ENCODE measurements around the gene GORASP1. TPM values are rescaled to one million over a fixed set of nuclear protein-coding genes. Genes with fewer than 3 reads are reported as not detected.

GORASP1 gene
- polyA plus RNA-seq, 1 donor from 2014 or later: 55.6 TPM

GRCh38 chr3:39079530-39079929 lies 27.9 kb downstream of the GORASP1 start:
- no peak overlapping the region for H3K4me3 ChIP-seq (ENCODE audit: low read length)
- H3K36me3 ChIP-seq (ENCODE audit: insufficient read depth, low read length): peaks cover 7% of the 10 kb centered on the region
- H3K9me2 ChIP-seq (ENCODE audit: insufficient read depth, low read length): no peaks in the 10 kb centered on the region
- no peaks in the 10 kb centered on the region for H3F3A ChIP-seq (ENCODE audit: insufficient read depth, low read length, poor library complexity, severe bottlenecking)
- H3K79me2 ChIP-seq (replicated peaks; ENCODE audit: insufficient read depth, low read length): no peaks in the 10 kb centered on the region
- no peaks in the 10 kb centered on the region for H3K9me3 ChIP-seq (ENCODE audit: low read length)
- H3K4me2 ChIP-seq (ENCODE audit: low read length): no peak overlapping the region
- H2AFZ ChIP-seq (ENCODE audit: low read depth, low read length): no peak overlapping the region
- TF ChIP-seq EP300 (conservative IDR thresholded peaks at IDR 0.05; ENCODE audit: poor library complexity, severe bottlenecking) (no peak), RAD21 (conservative IDR thresholded peaks at IDR 0.05) (no peak), REST (IDR thresholded peaks at IDR 0.05; ENCODE audit: borderline replicate concordance) (no peak), CTCF (IDR thresholded peaks at IDR 0.05; ENCODE audit: poor library complexity, severe bottlenecking) (no peak), SMC3 (conservative IDR thresholded peaks at IDR 0.05; ENCODE audit: poor library complexity) (no peak), MXI1 (conservative IDR thresholded peaks at IDR 0.05; ENCODE audit: poor library complexity, severe bottlenecking) (no peak), POLR2AphosphoS5 (IDR thresholded peaks at IDR 0.05) (no peak), EZH2 (IDR thresholded peaks at IDR 0.05; ENCODE audit: borderline replicate concordance, insufficient read depth, low read length, poor library complexity, severe bottlenecking) (no peak), TAF1 (IDR thresholded peaks at IDR 0.05; ENCODE audit: low read depth) (no peak)
- no peak overlapping the region for H3K27ac ChIP-seq (ENCODE audit: low read length)
- H4K20me1 ChIP-seq (ENCODE audit: insufficient read depth): no peaks in the 10 kb centered on the region
- H3K27me3 ChIP-seq (ENCODE audit: insufficient read depth, low read depth, low read length): no peaks in the 10 kb centered on the region
- no peak overlapping the region for H3K9ac ChIP-seq (ENCODE audit: low read length)

DNA sequence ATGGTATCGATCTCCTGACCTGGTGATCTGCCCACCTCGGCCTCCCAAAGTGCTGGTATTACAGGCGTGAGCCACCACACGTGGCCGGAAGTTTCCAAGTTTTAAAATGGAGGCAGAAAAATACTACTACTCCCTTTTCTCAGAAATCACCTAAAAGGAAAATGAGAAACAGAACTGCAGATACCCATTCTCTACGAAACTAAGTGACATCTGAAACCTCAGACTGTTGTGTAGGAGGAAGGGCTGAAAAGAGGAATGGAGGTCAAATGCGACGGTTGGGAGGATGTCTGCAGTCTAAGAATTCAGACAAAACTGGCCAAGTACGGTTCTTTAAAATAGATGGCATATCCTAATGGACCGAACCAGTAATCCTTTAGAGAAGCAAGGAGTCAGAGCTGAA lies 31.5 kb downstream of the GORASP1 start:
- Histone ChIP-seq H4K20me1 (ENCODE audit: insufficient read depth) (no peaks in the 10 kb centered on the region), H3K27ac (ENCODE audit: low read length) (no peak overlapping the region), H3K4me3 (ENCODE audit: low read length) (no peak overlapping the region), H3K79me2 (replicated peaks; ENCODE audit: insufficient read depth, low read length) (no peaks in the 10 kb centered on the region), H3K27me3 (ENCODE audit: insufficient read depth, low read depth, low read length) (no peaks in the 10 kb centered on the region), H3K9me2 (ENCODE audit: insufficient read depth, low read length) (no peaks in the 10 kb centered on the region), H3K36me3 (ENCODE audit: insufficient read depth, low read length) (peaks cover 16% of the 10 kb centered on the region), H3K9ac (ENCODE audit: low read length) (no peak overlapping the region), H3K4me2 (ENCODE audit: low read length) (no peak overlapping the region), H3F3A (ENCODE audit: insufficient read depth, low read length, poor library complexity, severe bottlenecking) (no peaks in the 10 kb centered on the region), H3K9me3 (ENCODE audit: low read length) (no peaks in the 10 kb centered on the region), H2AFZ (ENCODE audit: low read depth, low read length) (no peak overlapping the region)
- TF ChIP-seq POLR2AphosphoS5 (IDR thresholded peaks at IDR 0.05) (no peak), SMC3 (conservative IDR thresholded peaks at IDR 0.05; ENCODE audit: poor library complexity) (no peak), RAD21 (conservative IDR thresholded peaks at IDR 0.05) (no peak), TAF1 (IDR thresholded peaks at IDR 0.05; ENCODE audit: low read depth) (no peak), CTCF (IDR thresholded peaks at IDR 0.05; ENCODE audit: poor library complexity, severe bottlenecking) (no peak), REST (IDR thresholded peaks at IDR 0.05; ENCODE audit: borderline replicate concordance) (no peak), EZH2 (IDR thresholded peaks at IDR 0.05; ENCODE audit: borderline replicate concordance, insufficient read depth, low read length, poor library complexity, severe bottlenecking) (no peak), EP300 (conservative IDR thresholded peaks at IDR 0.05; ENCODE audit: poor library complexity, severe bottlenecking) (no peak), MXI1 (conservative IDR thresholded peaks at IDR 0.05; ENCODE audit: poor library complexity, severe bottlenecking) (no peak)
